AG09309 (cell line): ENCODE results near the gene ZNF22.
A peak's percentile ranks its signal among the peaks of the same experiment; 100 is the strongest.

ENCODE experiments used
- DNase-seq: peaks from one replicate; pipeline ENCODE4 v3.0.0-alpha.2; 2010; ENCODE audit warnings: low read depth
- H3K4me3 ChIP-seq: 2 replicates; pipeline ENCODE4 v1.5.1; 2011; ENCODE audit warnings: mild to moderate bottlenecking, low read depth, low read length, moderate library complexity; ENCODE audit not compliant: control insufficient read depth
- TF ChIP-seq, protein P1 (sequence below): IDR thresholded peaks from 2 replicates; pipeline ENCODE4 v1.5.1; 2011; ENCODE audit warnings: mild to moderate bottlenecking, low read depth, low read length, inconsistent platforms; ENCODE audit not compliant: insufficient read depth, control insufficient read depth; ENCODE audit errors: missing control alignments

Gene ZNF22

GRCh38 chr10:44973323-44974081 is 27.2 kb upstream of the ZNF22 start:
- TF ChIP-seq, protein P1, sequence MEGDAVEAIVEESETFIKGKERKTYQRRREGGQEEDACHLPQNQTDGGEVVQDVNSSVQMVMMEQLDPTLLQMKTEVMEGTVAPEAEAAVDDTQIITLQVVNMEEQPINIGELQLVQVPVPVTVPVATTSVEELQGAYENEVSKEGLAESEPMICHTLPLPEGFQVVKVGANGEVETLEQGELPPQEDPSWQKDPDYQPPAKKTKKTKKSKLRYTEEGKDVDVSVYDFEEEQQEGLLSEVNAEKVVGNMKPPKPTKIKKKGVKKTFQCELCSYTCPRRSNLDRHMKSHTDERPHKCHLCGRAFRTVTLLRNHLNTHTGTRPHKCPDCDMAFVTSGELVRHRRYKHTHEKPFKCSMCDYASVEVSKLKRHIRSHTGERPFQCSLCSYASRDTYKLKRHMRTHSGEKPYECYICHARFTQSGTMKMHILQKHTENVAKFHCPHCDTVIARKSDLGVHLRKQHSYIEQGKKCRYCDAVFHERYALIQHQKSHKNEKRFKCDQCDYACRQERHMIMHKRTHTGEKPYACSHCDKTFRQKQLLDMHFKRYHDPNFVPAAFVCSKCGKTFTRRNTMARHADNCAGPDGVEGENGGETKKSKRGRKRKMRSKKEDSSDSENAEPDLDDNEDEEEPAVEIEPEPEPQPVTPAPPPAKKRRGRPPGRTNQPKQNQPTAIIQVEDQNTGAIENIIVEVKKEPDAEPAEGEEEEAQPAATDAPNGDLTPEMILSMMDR: no peak
- no peak for DNase-seq
- no peak overlapping the region for H3K4me3 ChIP-seq

DNA sequence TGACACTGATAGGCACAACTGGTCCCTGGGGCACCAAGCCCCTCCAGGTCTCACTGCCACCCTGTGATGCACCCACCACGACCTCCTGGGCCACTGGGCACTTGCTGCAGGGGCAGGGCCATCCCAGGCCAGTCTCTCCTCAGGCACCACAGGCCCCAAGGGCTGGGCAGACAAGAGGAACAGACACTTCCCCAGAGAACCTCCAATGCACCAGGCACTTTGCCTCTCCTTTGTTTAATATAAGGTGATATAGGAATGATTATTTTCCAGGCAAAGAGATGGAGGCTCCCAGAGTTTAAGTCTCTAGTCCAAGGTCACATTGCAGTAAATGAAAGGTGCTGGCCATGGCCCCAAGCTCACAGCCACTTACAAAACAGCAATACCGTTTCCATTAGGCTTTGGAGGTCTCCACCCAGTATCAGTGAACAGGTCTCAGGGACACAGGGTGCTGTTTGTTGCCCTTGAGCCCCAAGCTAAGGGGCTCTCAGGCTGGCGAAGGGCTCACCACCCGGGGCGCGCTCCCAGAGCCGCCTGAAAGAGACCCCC is 26.6 kb upstream of the ZNF22 start:
- peak overlapping the region; percentile 48 for H3K4me3 ChIP-seq
- TF ChIP-seq, protein P1: no peak
- DNase-seq: no peak

DNA sequence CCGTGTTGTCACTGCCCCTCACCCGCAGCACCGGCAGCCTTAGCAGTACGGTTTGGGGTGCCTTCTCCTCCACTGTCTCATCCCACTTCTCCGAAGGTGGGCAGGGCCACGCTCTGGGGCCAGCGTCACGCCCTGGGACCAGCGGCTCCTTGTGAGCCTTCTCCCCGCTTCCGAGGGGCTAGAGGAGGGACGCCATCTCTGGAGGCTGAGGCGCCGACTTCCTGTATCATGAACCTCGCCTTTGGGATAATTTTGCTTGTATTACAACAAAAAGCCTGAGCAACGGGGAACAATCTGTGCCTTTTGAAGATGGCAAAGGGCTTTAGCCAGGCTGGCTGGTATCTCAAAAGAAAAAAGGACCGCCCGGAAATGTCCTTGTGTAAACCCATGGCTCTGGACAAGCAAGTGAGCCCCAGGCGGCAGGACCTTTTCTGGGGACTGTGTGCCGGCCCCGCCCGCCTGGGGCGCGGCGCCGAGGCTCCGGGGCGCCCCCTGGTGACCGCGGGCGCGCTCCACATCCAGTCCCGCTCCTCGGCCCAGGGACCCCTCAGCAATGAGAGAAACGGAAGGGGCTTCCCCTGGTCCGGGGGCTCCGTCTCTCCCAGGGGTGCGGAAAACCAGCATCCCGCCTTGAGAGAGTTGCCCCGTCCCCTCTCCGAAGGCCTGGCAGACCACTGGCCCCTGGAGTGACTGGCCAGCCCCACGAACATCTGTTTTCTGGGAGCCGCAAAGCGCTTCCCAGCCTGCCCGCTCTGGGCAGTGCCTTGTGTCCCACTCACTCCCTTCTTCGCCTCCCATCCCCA is 25.9 kb upstream of the ZNF22 start:
- H3K4me3 ChIP-seq: peak overlapping the region; percentile 48
- TF ChIP-seq, protein P1: peak; percentile 63
- DNase-seq: no peak

DNA sequence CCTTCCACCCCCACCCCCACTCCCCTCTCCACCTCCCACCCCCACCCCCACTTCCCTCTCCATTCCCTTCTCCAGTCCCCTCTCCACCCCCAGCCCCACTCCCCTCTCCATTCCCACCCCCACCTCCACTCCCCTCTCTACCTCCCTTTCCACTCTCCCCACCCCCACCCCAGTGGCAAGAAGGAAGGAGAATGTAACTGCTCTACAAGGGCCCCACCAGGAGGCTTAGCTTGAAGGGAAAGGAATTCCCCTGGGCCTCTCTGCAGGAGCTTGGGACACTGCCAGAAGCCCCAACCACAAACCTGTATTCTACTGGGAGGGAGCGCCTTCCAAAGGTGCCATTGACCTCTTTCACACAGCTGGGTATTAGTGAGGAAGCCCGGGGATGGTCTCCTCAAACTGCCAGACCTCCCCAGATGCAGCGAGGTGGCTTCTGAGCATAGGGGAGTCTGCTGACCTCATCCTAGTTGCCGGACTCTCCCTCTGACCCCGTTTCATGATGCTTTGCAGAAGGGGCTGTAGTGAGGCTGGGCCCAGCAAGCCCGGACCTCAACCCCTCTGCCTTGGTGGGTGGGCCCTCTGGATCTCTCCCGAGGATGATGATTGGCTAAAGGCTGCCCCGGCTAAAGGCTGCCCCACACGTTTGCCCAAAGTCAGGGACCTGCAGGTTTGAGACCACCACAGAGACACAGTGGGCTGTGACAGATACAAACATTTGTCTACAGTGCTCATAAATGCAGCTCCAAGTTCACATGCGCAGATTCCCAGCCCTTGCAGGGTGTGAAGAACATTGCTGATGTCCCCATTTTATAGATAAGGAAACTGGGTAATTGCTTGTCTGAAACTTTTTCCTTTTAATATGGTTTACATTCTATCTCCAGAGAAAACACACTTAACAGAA is 25.0 kb upstream of the ZNF22 start:
- DNase-seq: no peak
- H3K4me3 ChIP-seq: no peak overlapping the region; the same call in 1 of the 2 replicates
- TF ChIP-seq, protein P1: no peak

DNA sequence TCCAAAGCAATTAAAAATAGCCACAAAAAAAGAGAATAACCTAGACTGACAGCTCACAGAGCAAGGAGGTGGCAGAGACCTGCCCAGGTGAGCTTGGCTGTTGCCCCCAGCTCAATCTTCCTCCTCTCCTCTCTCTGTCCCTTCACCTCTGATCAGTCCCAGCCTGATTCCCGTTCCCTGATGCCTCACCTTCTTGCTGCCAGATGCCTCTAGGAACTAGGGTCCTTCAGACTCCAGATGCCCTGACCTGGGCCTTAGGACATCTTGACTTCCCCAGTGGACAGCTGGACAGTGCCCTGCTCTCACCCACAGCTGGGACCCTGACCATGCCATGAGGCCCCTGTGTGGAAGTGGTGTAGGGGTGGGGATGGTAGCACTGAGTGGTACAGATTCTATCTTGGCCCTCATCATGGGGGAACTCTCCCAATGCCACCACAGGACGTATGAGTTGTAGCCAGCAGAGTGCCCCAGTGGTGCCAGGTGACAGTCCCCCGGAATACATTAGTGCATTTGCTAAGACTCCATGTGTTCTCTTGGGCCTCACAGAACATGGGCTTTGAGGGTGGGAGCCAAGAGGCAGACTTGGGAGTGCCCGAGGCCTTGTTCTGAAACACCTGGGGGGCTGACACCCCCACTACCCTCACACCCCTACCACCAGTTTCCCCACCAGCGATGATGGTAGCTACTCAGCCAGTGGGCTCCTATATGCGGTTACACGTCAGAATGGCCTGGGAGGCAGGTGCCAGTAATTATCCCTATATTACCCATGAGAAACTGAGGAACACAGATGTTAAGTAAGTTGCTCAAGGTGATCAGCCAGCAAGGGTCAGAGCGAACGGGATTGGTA is 24.1 kb upstream of the ZNF22 start:
- no peak for DNase-seq
- H3K4me3 ChIP-seq: no peak overlapping the region
- TF ChIP-seq, protein P1: no peak
